Stimulated activated CD8-positive, alpha-beta memory T cell treated with anti-CD3 and anti-CD28 coated beads, Interleukin-15, amount 100 ng/mL, for 48 hours (primary cell): Measurements from ENCODE around the gene ELOF1.
"Not testable (repeated sequence)": the region's sequence is repeated elsewhere in the genome, so short reads cannot be mapped to it uniquely, and the experiment has no call there.

Experiments
- DNase-seq, 2 donors: peaks; one replicate each; pipeline ENCODE4 v3.0.0-alpha.2; 2020; ENCODE audit warnings: low read depth in 2 of 2

Gene ELOF1

GRCh38 chr19:11570039-11570462 is 11.0 kb upstream of the ELOF1 start:
- no peak for DNase-seq

- no peak for DNase-seq
These were observed 7.1 kb upstream of the ELOF1 start for GRCh38 chr19:11566164-11566563.

DNA sequence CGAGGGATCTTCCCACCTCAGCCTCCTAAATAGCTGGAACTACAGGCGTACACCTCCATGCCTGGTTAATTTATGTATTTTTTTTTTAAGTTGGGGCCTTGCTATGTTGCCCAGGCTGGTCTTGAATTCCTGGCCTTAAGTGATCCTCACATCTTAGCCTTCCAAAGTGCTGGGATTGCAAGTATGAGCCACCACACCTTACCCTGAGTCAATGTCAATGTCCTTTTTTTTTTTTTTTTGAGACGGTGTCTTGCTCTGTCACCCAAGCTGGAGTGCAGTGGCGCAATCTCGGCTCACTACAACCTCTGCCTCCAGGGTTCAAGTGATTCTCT is 6.6 kb upstream of the ELOF1 start:
- DNase-seq, result not testable (repeated sequence)

GRCh38 chr19:11564082-11564807 is 5.2 kb upstream of the ELOF1 start:
- not testable (repeated sequence) for DNase-seq

GRCh38 chr19:11563532-11563931 is 4.5 kb upstream of the ELOF1 start:
- DNase-seq, result no peak

- DNase-seq, result peak; percentile 50 to 56
These were observed 1.5 kb upstream of the ELOF1 start for GRCh38 chr19:11560404-11561051.

DNA sequence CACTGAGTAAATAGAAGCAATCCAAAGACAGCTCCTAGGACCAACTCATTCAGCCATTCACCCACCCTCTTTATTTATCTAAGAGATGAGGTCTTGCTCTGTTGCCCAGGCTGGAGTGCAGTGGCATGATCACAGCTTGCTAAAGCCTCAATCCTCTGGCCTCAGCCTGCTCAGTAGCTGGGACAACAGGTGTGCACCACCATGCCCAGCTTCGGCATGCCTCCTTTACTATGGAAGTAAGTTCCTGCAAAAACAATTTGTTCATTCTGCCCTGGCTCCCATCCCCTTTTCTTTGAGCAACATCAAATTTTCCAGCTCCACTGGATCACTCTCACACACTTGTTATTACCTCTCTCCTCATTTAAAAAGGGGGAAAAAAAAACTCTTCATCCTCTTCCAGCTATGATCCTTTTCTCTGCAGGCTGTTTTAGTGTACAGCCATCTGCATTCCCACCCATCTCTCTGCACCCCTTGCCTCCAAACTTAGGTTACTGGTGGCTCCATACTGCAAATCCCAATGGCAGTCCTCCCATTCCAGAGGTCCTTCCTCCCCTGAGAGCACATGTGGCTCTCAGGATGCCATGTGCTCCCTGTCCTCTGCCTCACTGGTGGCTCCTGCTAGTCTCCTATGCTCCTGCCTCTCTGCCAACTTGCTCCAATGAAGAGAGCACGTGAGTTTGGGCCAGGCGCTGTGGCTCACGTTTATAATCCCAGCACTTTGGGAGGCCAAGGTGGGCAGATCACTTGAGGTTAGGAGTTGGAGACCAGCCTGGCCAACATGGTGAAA is 2.2 kb downstream of the ELOF1 start:
- DNase-seq, result no peak

- DNase-seq, result no peak
These were observed 3.8 kb downstream of the ELOF1 start for GRCh38 chr19:11555246-11555645.

DNA sequence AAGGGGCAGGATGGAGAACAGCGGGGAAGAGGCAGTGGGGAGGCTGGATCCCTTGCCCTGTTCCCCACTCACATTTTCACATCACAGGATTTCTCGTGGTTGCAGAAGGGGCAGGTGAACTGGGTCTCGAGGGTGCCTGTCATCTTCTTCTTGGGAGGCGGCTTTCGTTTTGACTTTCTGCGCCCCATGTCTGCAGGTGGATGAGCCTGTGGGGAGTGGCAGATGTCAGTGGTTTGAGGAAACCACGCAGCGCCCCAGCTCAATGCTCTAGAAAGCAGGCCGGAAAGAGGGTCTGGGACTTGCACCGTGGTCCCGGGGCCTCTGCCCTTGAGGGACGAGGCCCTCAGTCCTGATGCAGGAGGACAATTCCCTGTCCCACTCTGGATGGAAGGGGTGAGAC is 4.9 kb downstream of the ELOF1 start:
- no peak for DNase-seq

- DNase-seq, result no peak
These were observed 6.2 kb downstream of the ELOF1 start for GRCh38 chr19:11552666-11553372.

DNA sequence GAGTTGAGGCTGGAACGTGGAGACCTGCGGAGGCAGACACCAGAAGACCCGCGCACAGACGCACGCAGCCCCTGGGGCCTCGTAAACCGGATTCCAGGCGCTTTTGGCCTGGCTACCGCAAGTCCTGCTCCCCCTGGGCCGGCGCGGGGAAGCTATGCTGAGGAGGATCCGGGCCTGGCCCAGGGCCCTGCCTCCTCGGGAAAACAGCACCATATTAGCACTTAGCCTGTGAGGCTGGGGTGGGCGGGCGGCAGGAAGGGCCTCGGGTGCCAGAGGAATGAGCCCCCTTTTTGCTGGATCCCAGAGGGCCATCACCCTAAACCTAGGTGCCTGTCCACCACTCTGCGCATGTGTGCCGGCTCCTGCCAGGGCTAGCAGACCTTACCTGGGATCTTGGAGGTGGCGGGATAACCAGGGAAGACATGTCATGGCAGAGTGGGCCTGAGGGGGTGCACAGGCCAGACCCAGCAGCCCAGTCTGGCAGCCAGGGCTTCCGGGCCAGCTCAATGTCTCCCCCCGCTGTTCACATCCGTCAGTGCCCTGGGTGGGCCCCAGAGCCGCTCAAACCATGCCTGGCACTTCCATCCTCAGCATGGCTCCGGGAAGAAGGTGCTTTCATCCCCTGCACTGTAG is 7.3 kb downstream of the ELOF1 start:
- no peak for DNase-seq

GRCh38 chr19:11550265-11550664 is 8.8 kb downstream of the ELOF1 start:
- no peak for DNase-seq

DNA sequence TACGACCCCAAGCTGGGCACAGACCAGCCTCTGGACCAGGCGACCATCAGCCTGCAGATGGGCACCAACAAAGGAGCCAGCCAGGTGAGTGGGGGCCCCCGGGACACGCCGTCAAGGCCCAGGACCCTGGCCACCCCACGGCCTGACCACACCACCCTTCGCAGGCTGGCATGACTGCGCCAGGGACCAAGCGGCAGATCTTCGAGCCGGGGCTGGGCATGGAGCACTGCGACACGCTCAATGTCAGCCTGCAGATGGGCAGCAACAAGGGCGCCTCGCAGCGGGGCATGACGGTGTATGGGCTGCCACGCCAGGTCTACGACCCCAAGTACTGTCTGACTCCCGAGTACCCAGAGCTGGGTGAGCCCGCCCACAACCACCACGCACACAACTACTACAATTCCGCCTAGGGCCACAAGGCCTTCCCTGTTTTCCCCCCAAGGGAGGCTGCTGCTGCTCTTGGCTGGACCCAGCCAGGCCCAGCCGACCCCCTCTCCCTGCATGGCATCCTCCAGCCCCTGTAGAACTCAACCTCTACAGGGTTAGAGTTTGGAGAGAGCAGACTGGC is 9.6 kb downstream of the ELOF1 start:
- no peak for DNase-seq

- no peak for DNase-seq
These were observed 10.9 kb downstream of the ELOF1 start for GRCh38 chr19:11547929-11548700.

- DNase-seq, result no peak
These were observed 17.8 kb downstream of the ELOF1 start for GRCh38 chr19:11541238-11541637.

- DNase-seq, result no peak
These were observed 18.4 kb downstream of the ELOF1 start for GRCh38 chr19:11540645-11541044.

GRCh38 chr19:11539495-11540365 is 19.3 kb downstream of the ELOF1 start:
- no peak for DNase-seq

GRCh38 chr19:11538232-11539036 is 20.6 kb downstream of the ELOF1 start, which contains the start of gene CNN1:
TSS of gene CNN1 (plus strand) at chr19:11538851. CDS start at chr19:11538928, 77 bp downstream.
- no peak for DNase-seq
